ENCODE results near the gene FRA10AC1.

Gene FRA10AC1
- total RNA-seq: 18.1 to 20.0 reads per million in 2 experiments

GRCh38 chr10:93702210-93703001, at the start of gene FRA10AC1:
TSS of gene FRA10AC1 (minus strand) at chr10:93702592. CDS start at chr10:93700106, 2,486 bp downstream.
- DNase-seq (ENCODE audit: low read depth): peak; percentile 77

GRCh38 chr10:93751832-93752231, 49.4 kb upstream of the FRA10AC1 start:
- DNase-seq (ENCODE audit: low read depth): peak; percentile 2

- DNase-seq (ENCODE audit: low read depth): no peak
Measured at GRCh38 chr10:93751124-93751523, 48.7 kb upstream of the FRA10AC1 start.

- DNase-seq (ENCODE audit: low read depth): no peak
Measured at GRCh38 chr10:93749218-93749799, 46.9 kb upstream of the FRA10AC1 start.

- no peak for DNase-seq (ENCODE audit: low read depth)
Measured at GRCh38 chr10:93746844-93747284, 44.5 kb upstream of the FRA10AC1 start.

GRCh38 chr10:93745408-93746065, 43.1 kb upstream of the FRA10AC1 start:
- no peak for DNase-seq (ENCODE audit: low read depth)

- DNase-seq (ENCODE audit: low read depth): no peak
Measured at GRCh38 chr10:93742633-93743349, 40.4 kb upstream of the FRA10AC1 start.

- DNase-seq (ENCODE audit: low read depth): no peak
Measured at GRCh38 chr10:93741367-93741766, 39.0 kb upstream of the FRA10AC1 start.

GRCh38 chr10:93726024-93726423, 23.6 kb upstream of the FRA10AC1 start:
- DNase-seq (ENCODE audit: low read depth): no peak

GRCh38 chr10:93723153-93723552, 20.8 kb upstream of the FRA10AC1 start:
- no peak for DNase-seq (ENCODE audit: low read depth)

GRCh38 chr10:93722550-93722949, 20.2 kb upstream of the FRA10AC1 start:
- DNase-seq (ENCODE audit: low read depth): no peak

GRCh38 chr10:93719901-93720300, 17.5 kb upstream of the FRA10AC1 start:
- no peak for DNase-seq (ENCODE audit: low read depth)

GRCh38 chr10:93718937-93719725, 16.7 kb upstream of the FRA10AC1 start:
- DNase-seq (ENCODE audit: low read depth): no peak

GRCh38 chr10:93716766-93717165, 14.4 kb upstream of the FRA10AC1 start:
- DNase-seq (ENCODE audit: low read depth): no peak

- no peak for DNase-seq (ENCODE audit: low read depth)
Measured at GRCh38 chr10:93715345-93715744, 13.0 kb upstream of the FRA10AC1 start.

- no peak for DNase-seq (ENCODE audit: low read depth)
Measured at GRCh38 chr10:93712593-93712992, 10.2 kb upstream of the FRA10AC1 start.

- no peak for DNase-seq (ENCODE audit: low read depth)
Measured at GRCh38 chr10:93711891-93712290, 9.5 kb upstream of the FRA10AC1 start.

- no peak for DNase-seq (ENCODE audit: low read depth)
Measured at GRCh38 chr10:93710333-93710909, 8.0 kb upstream of the FRA10AC1 start.

- no peak for DNase-seq (ENCODE audit: low read depth)
Measured at GRCh38 chr10:93707623-93708022, 5.2 kb upstream of the FRA10AC1 start.

- DNase-seq (ENCODE audit: low read depth): no peak
Measured at GRCh38 chr10:93704451-93704850, 2.1 kb upstream of the FRA10AC1 start.

- DNase-seq (ENCODE audit: low read depth): no peak
Measured at GRCh38 chr10:93703841-93704240, 1.4 kb upstream of the FRA10AC1 start.

All from T follicular helper cell (primary cell).